IMR-90 (cell line): ENCODE measurements around the gene NOP9. TPM values are rescaled to one million over a fixed set of nuclear protein-coding genes. Genes with fewer than 3 reads are reported as not detected.

Experiments
- ATAC-seq: fragments of 200-7000 bp; cut with Tn5 transposase; 2 replicates; pipeline ENCODE4 v1.9.1; 2020; ENCODE audit warnings: low read depth, mild to moderate bottlenecking, moderate library complexity
- BruUV-seq: library from RNA; stranded (reverse); fragments of 400-500 nt; replicated peaks from 2 replicates; lab custom pipeline; 2021; lab: Mats Ljungman, UMichigan
- CTCF ChIA-PET: fragments of 300-600 bp; formaldehyde crosslinking; extraction: SDS; loops from one replicate; lab custom pipeline; 2021; ENCODE audit warnings: antibody characterized with exemption; lab: Yijun Ruan, JAX
- POLR2A ChIA-PET: fragments of 300-600 bp; sonication (Branson Sonifier 250); formaldehyde crosslinking; loops from one replicate; lab custom pipeline; 2022; ENCODE audit warnings: antibody characterized with exemption; ENCODE audit not compliant: unreplicated experiment; lab: Charles Lee
- DNase-seq: peaks from one replicate; pipeline ENCODE4 v3.0.0; 2013
- H2AFZ ChIP-seq: replicated peaks from 2 replicates; pipeline ENCODE3; 2013; ENCODE audit warnings: low read length, mild to moderate bottlenecking; ENCODE audit not compliant: poor library complexity
- H2AK5ac ChIP-seq: 2 replicates; pipeline ENCODE4 v1.6.1; 2013; ENCODE audit warnings: low read depth, low read length, inconsistent platforms
- H2AK9ac ChIP-seq: replicated peaks from 2 replicates; pipeline ENCODE3; 2013; ENCODE audit warnings: mild to moderate bottlenecking, low read depth, low read length, moderate library complexity; ENCODE audit not compliant: poor library complexity
- H2BK120ac ChIP-seq: 2 replicates; pipeline ENCODE4 v1.6.1; 2013; ENCODE audit warnings: low read depth, low read length, inconsistent platforms
- H2BK15ac ChIP-seq: 3 replicates; pipeline ENCODE4 v1.6.1; 2013; ENCODE audit warnings: low read depth, low read length, inconsistent platforms
- H2BK20ac ChIP-seq: 2 replicates; pipeline ENCODE4 v1.6.1; 2013; ENCODE audit warnings: low read depth, mild to moderate bottlenecking, inconsistent platforms, low read length, moderate library complexity
- H2BK5ac ChIP-seq: 2 replicates; pipeline ENCODE4 v1.6.1; 2013; ENCODE audit warnings: mild to moderate bottlenecking, low read depth, low read length, inconsistent platforms; ENCODE audit not compliant: poor library complexity, severe bottlenecking
- H3K14ac ChIP-seq: replicated peaks from 2 replicates; pipeline ENCODE4 v1.6.1; 2013; ENCODE audit warnings: low read depth, low read length, inconsistent platforms
- H3K18ac ChIP-seq: 2 replicates; pipeline ENCODE4 v1.6.1; 2013; ENCODE audit warnings: low read depth, low read length, control low read depth
- H3K23ac ChIP-seq: 2 replicates; pipeline ENCODE4 v1.6.1; 2013; ENCODE audit warnings: low read depth, low read length, inconsistent platforms
- H3K27ac ChIP-seq: 2 replicates; pipeline ENCODE4 v1.5.1; 2013; ENCODE audit warnings: mild to moderate bottlenecking, control low read depth, low read length; ENCODE audit not compliant: insufficient read depth
- H3K27me3 ChIP-seq: 2 replicates; pipeline ENCODE4 v1.6.1; 2013; ENCODE audit warnings: low read length; ENCODE audit not compliant: control insufficient read depth, insufficient read depth
- H3K36me3 ChIP-seq: 2 replicates; pipeline ENCODE4 v1.6.1; 2013; ENCODE audit warnings: low read length, mixed read lengths; ENCODE audit not compliant: control insufficient read depth, insufficient read depth
- H3K4ac ChIP-seq: 2 replicates; pipeline ENCODE4 v1.6.1; 2013; ENCODE audit warnings: low read depth, low read length, inconsistent platforms
- H3K4me1 ChIP-seq: 2 replicates; pipeline ENCODE4 v1.6.1; 2013; ENCODE audit warnings: low read length, mixed read lengths; ENCODE audit not compliant: control insufficient read depth, insufficient read depth
- H3K4me2 ChIP-seq: 2 replicates; pipeline ENCODE4 v1.6.1; 2013; ENCODE audit warnings: low read depth, mild to moderate bottlenecking, control low read depth, low read length, moderate library complexity
- H3K4me3 ChIP-seq: 2 replicates; pipeline ENCODE4 v1.5.1; 2013; ENCODE audit warnings: low read depth, mild to moderate bottlenecking, control low read depth, low read length, moderate library complexity; ENCODE audit not compliant: insufficient read depth
- H3K56ac ChIP-seq: 2 replicates; pipeline ENCODE4 v1.6.1; 2013; ENCODE audit warnings: low read length, inconsistent platforms; ENCODE audit not compliant: insufficient read depth; ENCODE audit errors: extremely low read depth
- H3K79me1 ChIP-seq, 2 experiments: 2 replicates each; pipeline ENCODE4 v1.6.1; 2013; ENCODE audit warnings: low read length in 2 of 2, inconsistent platforms in 1 of 2, low read depth in 1 of 2
- H3K9ac ChIP-seq: 2 replicates; pipeline ENCODE4 v1.6.1; 2013; ENCODE audit warnings: low read depth, low read length, control low read depth
- H3K9me1 ChIP-seq: 2 replicates; pipeline ENCODE4 v1.6.1; 2013; ENCODE audit warnings: low read length, inconsistent platforms; ENCODE audit not compliant: insufficient read depth
- H3K9me3 ChIP-seq: 2 replicates; pipeline ENCODE4 v1.6.1; 2013; ENCODE audit warnings: low read length; ENCODE audit not compliant: control insufficient read depth, insufficient read depth
- H4K20me1 ChIP-seq: 2 replicates; pipeline ENCODE4 v1.6.1; 2013; ENCODE audit warnings: low read length, inconsistent platforms; ENCODE audit not compliant: insufficient read depth
- H4K5ac ChIP-seq: 2 replicates; pipeline ENCODE4 v1.6.1; 2013; ENCODE audit warnings: mild to moderate bottlenecking, low read depth, low read length, control low read depth
- H4K8ac ChIP-seq, 2 experiments: 2 replicates each; pipeline ENCODE4 v1.6.1; 2013; ENCODE audit warnings: low read depth in 2 of 2, low read length in 2 of 2, control low read depth in 1 of 2, inconsistent platforms in 1 of 2
- H4K91ac ChIP-seq: 2 replicates; pipeline ENCODE4 v1.6.1; 2013; ENCODE audit warnings: low read depth, low read length, inconsistent platforms; ENCODE audit not compliant: insufficient read depth
- MAFK ChIP-seq: IDR thresholded peaks from 2 replicates; pipeline ENCODE4 v1.6.1; 2012; ENCODE audit warnings: low read depth, low read length, improper control_type of control experiment
- RAD21 ChIP-seq: IDR thresholded peaks from 2 replicates; pipeline ENCODE4 v1.6.1; 2012; ENCODE audit warnings: low read length, improper control_type of control experiment
- WGBS, 2 experiments: methylation state at CpG; one replicate each; pipeline versions ENCODE4 v1.1.5 to v1.1.7; 2013; ENCODE audit warnings: missing lambda C conversion rate in 2 of 2; ENCODE audit not compliant: insufficient read length in 1 of 2; ENCODE audit errors: extremely low coverage in 2 of 2; 5-methylcytosine and 5-hydroxymethylcytosine counted together
- dilution Hi-C: fragments of 300-500 bp; cut with HindIII; formaldehyde crosslinking; loops from one replicate; pipeline ENCODE4 v1.14.3; 2018; ENCODE audit warnings: low sequenced_read_pairs; ENCODE audit not compliant: unreplicated experiment
- in situ Hi-C: fragments of 300-500 bp; cut with MboI; formaldehyde crosslinking; loops from 3 replicates; pipeline ENCODE4 v1.14.3; 2019; ENCODE audit warnings: low sequenced_read_pairs, inconsistent platforms, mixed read lengths
- intact Hi-C: fragments of 100-400 bp; cut with micrococcal nuclease; formaldehyde crosslinking; loops from 2 replicates; pipeline ENCODE4 v1.10.0; 2022
- polyA plus RNA-seq, 3 experiments: library from polyadenylated mRNA; depleted of rRNA; stranded (reverse); fragments of >200 nt; gene quantifications; 2 replicates each; pipeline ENCODE4 v1.2.3, GENCODE V29; 2012; ENCODE audit warnings: low replicate concordance in 1 of 3
- total RNA-seq: library from RNA; depleted of rRNA; stranded (reverse); fragments of >200 nt; gene quantifications from 2 replicates; pipeline ENCODE4 v1.2.3, GENCODE V29; 2012
- TF ChIP-seq, protein P1 (sequence below): conservative IDR thresholded peaks from 2 replicates; pipeline ENCODE4 v1.5.1; 2012; ENCODE audit warnings: mild to moderate bottlenecking, low read depth, low read length, improper control_type of control experiment

Gene NOP9
- total and polyA plus RNA-seq, 2 of the 4 experiments (the other 2 are of a cell fraction), result 11.8 to 25.8 TPM

- peak overlapping the region; percentile 76; the same call in 1 of the 2 replicates for H2BK20ac ChIP-seq
- no peaks in the 10 kb centered on the region for H3K79me1 ChIP-seq
- peak overlapping the region; percentile 78 for H2AK5ac ChIP-seq
- H3K4ac ChIP-seq, result 0 out of 2 replicates have a peak overlapping the region, but pooled peaks have one; percentile 10
- no peaks in the 10 kb centered on the region for H3K36me3 ChIP-seq
- H2AK9ac ChIP-seq, result no peak overlapping the region
- no peak overlapping the region for H4K5ac ChIP-seq
- ATAC-seq, result no peak
- no peak overlapping the region for H3K56ac ChIP-seq
- H3K27me3 ChIP-seq, result peaks cover 4% of the 10 kb centered on the region
- no peak overlapping the region for H3K4me2 ChIP-seq
- peaks cover 9% of the 10 kb centered on the region for H3K4me1 ChIP-seq
- no peak overlapping the region for H3K14ac ChIP-seq
- H4K91ac ChIP-seq, result peak overlapping the region; percentile 55; the same call in 1 of the 2 replicates
- TF ChIP-seq RAD21 (no peak), MAFK (no peak)
- TF ChIP-seq, protein P1, sequence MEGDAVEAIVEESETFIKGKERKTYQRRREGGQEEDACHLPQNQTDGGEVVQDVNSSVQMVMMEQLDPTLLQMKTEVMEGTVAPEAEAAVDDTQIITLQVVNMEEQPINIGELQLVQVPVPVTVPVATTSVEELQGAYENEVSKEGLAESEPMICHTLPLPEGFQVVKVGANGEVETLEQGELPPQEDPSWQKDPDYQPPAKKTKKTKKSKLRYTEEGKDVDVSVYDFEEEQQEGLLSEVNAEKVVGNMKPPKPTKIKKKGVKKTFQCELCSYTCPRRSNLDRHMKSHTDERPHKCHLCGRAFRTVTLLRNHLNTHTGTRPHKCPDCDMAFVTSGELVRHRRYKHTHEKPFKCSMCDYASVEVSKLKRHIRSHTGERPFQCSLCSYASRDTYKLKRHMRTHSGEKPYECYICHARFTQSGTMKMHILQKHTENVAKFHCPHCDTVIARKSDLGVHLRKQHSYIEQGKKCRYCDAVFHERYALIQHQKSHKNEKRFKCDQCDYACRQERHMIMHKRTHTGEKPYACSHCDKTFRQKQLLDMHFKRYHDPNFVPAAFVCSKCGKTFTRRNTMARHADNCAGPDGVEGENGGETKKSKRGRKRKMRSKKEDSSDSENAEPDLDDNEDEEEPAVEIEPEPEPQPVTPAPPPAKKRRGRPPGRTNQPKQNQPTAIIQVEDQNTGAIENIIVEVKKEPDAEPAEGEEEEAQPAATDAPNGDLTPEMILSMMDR, result no peak
- intact Hi-C loops, result no loop called here
- H3K9me1 ChIP-seq, result peaks cover 3% of the 10 kb centered on the region; the same call in 1 of the 2 replicates
- H3K4me3 ChIP-seq, result no peak overlapping the region
- no peak overlapping the region for H3K9ac ChIP-seq
- no peak overlapping the region; the same call in 2 of the 3 replicates for H2BK15ac ChIP-seq
- H4K20me1 ChIP-seq, result no peaks in the 10 kb centered on the region
- no peak overlapping the region for H3K23ac ChIP-seq
- dilution Hi-C loops, result no loop called here
- H3K9me3 ChIP-seq, result no peaks in the 10 kb centered on the region
- BruUV-seq, result no TSS peak
- ChIA-PET POLR2A (no interaction called here), CTCF (no interaction called here)
- H2AFZ ChIP-seq, result peak overlapping the region; percentile 14
- peak overlapping the region; percentile 59; the same call in 1 of the 2 replicates for H2BK120ac ChIP-seq
- in situ Hi-C loops, result no loop called here
- no CpG with 5 or more reads among the region's 7 CpGs for WGBS, 2 experiments
- H4K8ac ChIP-seq, result no peak overlapping the region
- no peak overlapping the region for H3K18ac ChIP-seq
- DNase-seq, result no peak
- no peak overlapping the region for H2BK5ac ChIP-seq
- H3K27ac ChIP-seq, result no peak overlapping the region
Measured at GRCh38 chr14:24355009-24355408, 55.4 kb downstream of the NOP9 start.
